Left lung (tissue), 10 donors: ENCODE results near the gene ADAMTS15. TPM values are rescaled to one million over a fixed set of nuclear protein-coding genes. Genes with fewer than 3 reads are reported as not detected.
"Not testable (repeated sequence)": the region's sequence is repeated elsewhere in the genome, so short reads cannot be mapped to it uniquely, and the experiment has no call there.

Experiments used
- ATAC-seq: fragments of 200-7000 bp; cut with Tn5 transposase; one replicate; pipeline ENCODE4 v1.9.1; 2020; ENCODE audit warnings: moderate library complexity
- DNase-seq, 4 donors: peaks; one replicate each; pipeline ENCODE4 v3.0.0-alpha.2; 2013 to 2020
- H3K27ac ChIP-seq, 2 donors: fragments of 200-600 bp; sonication (generic) in 1 of 2; one replicate each; pipeline versions ENCODE4 v1.5.0 to v1.8.0; 2020 to 2021
- H3K27me3 ChIP-seq, 2 donors: fragments of 200-600 bp; sonication (generic) in 1 of 2; one replicate each; pipeline versions ENCODE4 v1.5.0 to v1.8.0; 2020 to 2021
- H3K36me3 ChIP-seq, 2 donors: fragments of 200-600 bp; sonication (generic) in 1 of 2; one replicate each; pipeline versions ENCODE4 v1.5.0 to v1.8.0; 2020 to 2021
- H3K4me1 ChIP-seq, 2 donors: fragments of 200-600 bp; one replicate each; pipeline ENCODE4 v1.8.0; 2021
- H3K4me3 ChIP-seq, 2 donors: fragments of 200-600 bp; sonication (generic) in 1 of 2; one replicate each; pipeline versions ENCODE4 v1.5.0 to v1.8.0; 2020 to 2021; ENCODE audit warnings: mild to moderate bottlenecking in 1 of 2
- H3K9me3 ChIP-seq, 2 donors: fragments of 200-600 bp; sonication (generic) in 1 of 2; one replicate each; pipeline versions ENCODE4 v1.5.0 to v1.8.0; 2020 to 2021
- intact Hi-C, 2 donors: fragments of 100-400 bp; cut with DNase I; formaldehyde crosslinking; loops; one replicate each; pipeline versions ENCODE4 v1.11.2 to v1.14.2; 2022
- polyA plus RNA-seq, 6 donors: library from polyadenylated mRNA; unstranded; fragments of 120-200 nt; gene quantifications; one replicate each; pipeline ENCODE4 v1.2.1, GENCODE V29; 2013; ENCODE audit not compliant: insufficient read length in 6 of 6
- total RNA-seq, 2 donors: library from RNA; stranded (reverse); fragmentation: NEBNext Ultra II Directional; extraction: Animal tissue kit (Norgen Biotek cat#: 25700); gene quantifications; one replicate each; pipeline ENCODE4 v1.2.1, GENCODE V29; 2021
- TF ChIP-seq, protein P1 (sequence below), 2 donors: fragments of 200-600 bp; sonication (generic) in 1 of 2; IDR thresholded peaks; one replicate each; pipeline versions ENCODE4 v1.5.0 to v1.8.0; 2021; ENCODE audit warnings: antibody characterized with exemption in 2 of 2
- donor health status: DM: no; HTN: yes; CAD: no.
- donor health status: DM: no; HTN: no; CAD: no.

Gene ADAMTS15
- total and polyA plus RNA-seq, 8 donors, result 11.8 to 49.6 (median 40.0) TPM

DNA sequence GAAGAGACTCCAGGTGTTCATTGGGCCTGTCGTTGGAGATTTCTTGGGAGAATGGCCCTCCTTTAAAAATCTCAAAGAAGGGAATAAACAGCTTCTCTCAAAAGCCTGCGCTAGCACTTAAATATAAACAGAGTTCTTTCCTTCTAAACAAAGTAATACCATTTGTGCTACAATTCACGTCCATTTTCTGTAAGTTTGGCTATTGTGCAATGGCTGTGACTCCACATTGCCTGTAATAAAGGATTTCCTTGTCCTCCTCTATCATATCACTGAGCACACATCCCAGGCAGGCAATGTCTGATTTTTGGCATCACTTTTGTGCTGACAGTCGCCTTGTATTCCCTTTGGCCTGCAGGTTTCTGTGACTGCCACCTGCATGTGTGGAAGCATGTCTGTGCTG lies 15.1 kb upstream of the ADAMTS15 start:
- TF ChIP-seq, protein P1, sequence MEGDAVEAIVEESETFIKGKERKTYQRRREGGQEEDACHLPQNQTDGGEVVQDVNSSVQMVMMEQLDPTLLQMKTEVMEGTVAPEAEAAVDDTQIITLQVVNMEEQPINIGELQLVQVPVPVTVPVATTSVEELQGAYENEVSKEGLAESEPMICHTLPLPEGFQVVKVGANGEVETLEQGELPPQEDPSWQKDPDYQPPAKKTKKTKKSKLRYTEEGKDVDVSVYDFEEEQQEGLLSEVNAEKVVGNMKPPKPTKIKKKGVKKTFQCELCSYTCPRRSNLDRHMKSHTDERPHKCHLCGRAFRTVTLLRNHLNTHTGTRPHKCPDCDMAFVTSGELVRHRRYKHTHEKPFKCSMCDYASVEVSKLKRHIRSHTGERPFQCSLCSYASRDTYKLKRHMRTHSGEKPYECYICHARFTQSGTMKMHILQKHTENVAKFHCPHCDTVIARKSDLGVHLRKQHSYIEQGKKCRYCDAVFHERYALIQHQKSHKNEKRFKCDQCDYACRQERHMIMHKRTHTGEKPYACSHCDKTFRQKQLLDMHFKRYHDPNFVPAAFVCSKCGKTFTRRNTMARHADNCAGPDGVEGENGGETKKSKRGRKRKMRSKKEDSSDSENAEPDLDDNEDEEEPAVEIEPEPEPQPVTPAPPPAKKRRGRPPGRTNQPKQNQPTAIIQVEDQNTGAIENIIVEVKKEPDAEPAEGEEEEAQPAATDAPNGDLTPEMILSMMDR (IDR thresholded peaks at IDR 0.05), result no peak
- intact Hi-C loops, result loop anchor here in 1 of 2 donors (10.0 kb wide), 1 partner anchor 431 kb away; no protein-coding TSS in a partner anchor
- H3K27ac ChIP-seq, result no peak overlapping the region
- peaks cover 16 to 43% of the 10 kb centered on the region in 2 donors for H3K27me3 ChIP-seq
- DNase-seq (no peak), ATAC-seq (no peak)
- H3K36me3 ChIP-seq, result no peaks in the 10 kb centered on the region
- peaks cover 0 to 4% of the 10 kb centered on the region in 2 donors for H3K4me1 ChIP-seq
- H3K9me3 ChIP-seq, result no peaks in the 10 kb centered on the region
- no peak overlapping the region for H3K4me3 ChIP-seq

DNA sequence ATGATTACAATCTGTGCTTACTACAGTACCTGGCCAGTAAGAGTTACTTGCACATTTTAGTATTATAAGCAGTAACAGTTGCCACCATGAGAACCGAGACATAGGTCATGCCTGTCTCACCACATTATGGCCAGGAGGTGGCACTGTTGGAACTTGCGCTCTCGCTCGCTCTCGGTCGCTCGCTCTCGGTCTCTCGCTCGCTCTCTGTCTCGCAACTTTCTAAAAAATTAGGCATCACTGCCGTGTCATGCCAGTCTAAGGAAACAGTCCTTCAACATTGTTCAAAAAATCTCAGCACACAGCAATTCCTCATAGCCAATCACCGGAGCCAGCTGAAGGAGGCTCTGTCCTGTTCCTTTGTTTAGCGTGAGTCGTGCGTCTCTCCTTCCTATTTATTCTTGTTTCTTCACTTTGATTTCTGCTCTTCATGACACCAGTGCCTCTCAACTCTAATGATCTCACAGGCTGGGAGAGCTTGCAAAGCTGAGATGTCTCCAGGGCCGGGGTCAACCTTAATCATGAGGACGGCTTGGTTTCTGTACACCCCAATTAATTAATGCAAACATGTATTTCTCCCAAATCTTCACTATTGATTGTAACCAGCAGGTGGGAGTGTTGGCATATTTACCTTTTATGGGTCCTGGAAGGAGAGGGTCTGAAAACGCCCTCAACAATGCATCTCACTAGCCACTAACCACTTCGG lies 13.8 kb upstream of the ADAMTS15 start:
- intact Hi-C loops, result loop anchor here in 1 of 2 donors (10.0 kb wide), 1 partner anchor 430 kb away; no protein-coding TSS in a partner anchor

DNA sequence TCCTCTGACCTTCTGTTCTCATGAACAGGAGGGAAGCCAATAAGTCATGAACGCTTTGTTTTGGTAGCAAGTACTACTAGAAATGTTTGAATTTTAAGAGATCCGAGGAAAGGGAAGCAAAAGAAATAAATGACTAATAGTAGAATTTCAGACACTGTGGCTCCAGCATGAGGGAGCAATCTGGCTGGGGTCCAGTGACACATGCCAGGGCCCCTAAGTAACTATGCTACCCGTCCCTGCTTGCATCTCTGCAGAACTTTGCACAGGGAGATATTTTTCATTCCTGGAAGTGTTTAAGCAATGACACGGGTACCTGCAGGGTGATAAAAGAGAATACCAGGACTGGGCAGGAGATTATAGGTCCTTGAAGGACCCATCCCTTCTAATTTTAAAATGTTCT lies 12.8 kb upstream of the ADAMTS15 start:
- no peak for DNase-seq
- Histone ChIP-seq H3K27ac (no peak overlapping the region), H3K36me3 (no peaks in the 10 kb centered on the region), H3K4me3 (no peak overlapping the region), H3K4me1 (no peaks in the 10 kb centered on the region), H3K27me3 (peaks cover 0 to 19% of the 10 kb centered on the region in 2 donors), H3K9me3 (no peaks in the 10 kb centered on the region)
- intact Hi-C loops, result loop anchor here (2.0 to 10.0 kb wide), 2 partner anchors 425 to 429 kb away; no protein-coding TSS in a partner anchor
- TF ChIP-seq, protein P1 (IDR thresholded peaks at IDR 0.05), result no peak
- ATAC-seq, result no peak

More for the DNA sequence above, 13.8 kb upstream of the ADAMTS15 start:
- H3K27me3 ChIP-seq, result peaks cover 7 to 29% of the 10 kb centered on the region in 2 donors
- peak overlapping the region; percentile 35 to 44 for H3K4me3 ChIP-seq
- H3K9me3 ChIP-seq, result no peaks in the 10 kb centered on the region
- TF ChIP-seq, protein P1 (IDR thresholded peaks at IDR 0.05), result peak; percentile 85
- DNase-seq (peak in 3 of 4 donors; percentile 74 to 90 (median 88)), ATAC-seq (peak; percentile 97)
- H3K27ac ChIP-seq, result peak overlapping the region; percentile 31 to 40
- H3K4me1 ChIP-seq, result no peaks in the 10 kb centered on the region
- H3K36me3 ChIP-seq, result no peaks in the 10 kb centered on the region

DNA sequence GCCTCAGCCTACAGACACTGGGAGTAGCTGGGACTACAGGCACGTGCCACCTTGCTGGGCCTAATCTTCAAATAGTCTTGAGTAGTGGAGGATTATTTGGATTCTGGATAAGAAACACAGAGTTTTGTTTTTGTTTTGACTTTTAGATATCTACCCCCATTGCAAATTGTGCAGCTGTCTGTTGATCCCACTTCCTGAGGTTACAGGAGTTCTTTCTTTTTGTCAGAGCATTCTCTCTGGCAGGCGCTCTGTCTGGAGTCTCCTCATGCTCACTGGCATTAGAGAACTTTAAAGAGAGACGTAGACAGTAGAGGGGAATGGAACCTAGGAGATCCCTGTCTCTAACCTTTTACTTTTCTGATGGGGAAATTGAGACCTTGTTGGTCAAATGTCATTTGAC lies 12.3 kb upstream of the ADAMTS15 start:
- no peak overlapping the region for H3K27ac ChIP-seq

DNA sequence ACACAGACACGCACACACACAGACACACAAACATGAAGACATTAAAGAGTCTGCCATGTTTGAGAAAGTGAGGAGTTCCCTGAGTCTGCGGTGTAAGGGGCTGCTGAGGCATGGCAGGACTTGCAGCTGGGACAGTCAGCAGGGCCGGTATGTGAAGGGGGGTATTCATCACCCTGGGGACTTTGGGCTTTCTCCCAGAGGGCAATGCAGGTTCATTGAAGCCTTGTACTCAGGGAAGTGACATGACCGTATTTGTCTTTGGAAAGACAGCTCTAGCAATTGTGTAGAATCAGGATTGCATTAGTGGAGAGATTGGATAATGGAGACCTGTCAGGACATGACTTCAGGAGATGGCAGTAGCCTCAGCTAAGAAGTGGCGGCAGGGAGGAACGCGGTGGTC lies 10.6 kb upstream of the ADAMTS15 start:
- peaks cover 0 to 2% of the 10 kb centered on the region in 2 donors for H3K9me3 ChIP-seq
- TF ChIP-seq, protein P1 (IDR thresholded peaks at IDR 0.05), result no peak
- H3K36me3 ChIP-seq, result no peaks in the 10 kb centered on the region
- H3K27me3 ChIP-seq, result peaks cover 0 to under 1% of the 10 kb centered on the region in 2 donors
- no peak overlapping the region for H3K4me3 ChIP-seq
- intact Hi-C loops, result loop anchor here (2.0 to 10.0 kb wide), 2 partner anchors 423 to 427 kb away; no protein-coding TSS in a partner anchor
- no peak overlapping the region for H3K27ac ChIP-seq
- ATAC-seq (no peak), DNase-seq (no peak)
- no peaks in the 10 kb centered on the region for H3K4me1 ChIP-seq

More for the DNA sequence above, 12.3 kb upstream of the ADAMTS15 start:
- Histone ChIP-seq H3K4me3 (no peak overlapping the region), H3K27me3 (peaks cover 0 to 16% of the 10 kb centered on the region in 2 donors), H3K36me3 (no peaks in the 10 kb centered on the region), H3K4me1 (no peaks in the 10 kb centered on the region), H3K9me3 (peaks cover 0 to 2% of the 10 kb centered on the region in 2 donors)
- intact Hi-C loops, result loop anchor here (2.0 to 10.0 kb wide), 2 partner anchors 425 to 429 kb away; no protein-coding TSS in a partner anchor
- DNase-seq, result no peak
- no peak for ATAC-seq
- TF ChIP-seq, protein P1 (IDR thresholded peaks at IDR 0.05), result no peak

DNA sequence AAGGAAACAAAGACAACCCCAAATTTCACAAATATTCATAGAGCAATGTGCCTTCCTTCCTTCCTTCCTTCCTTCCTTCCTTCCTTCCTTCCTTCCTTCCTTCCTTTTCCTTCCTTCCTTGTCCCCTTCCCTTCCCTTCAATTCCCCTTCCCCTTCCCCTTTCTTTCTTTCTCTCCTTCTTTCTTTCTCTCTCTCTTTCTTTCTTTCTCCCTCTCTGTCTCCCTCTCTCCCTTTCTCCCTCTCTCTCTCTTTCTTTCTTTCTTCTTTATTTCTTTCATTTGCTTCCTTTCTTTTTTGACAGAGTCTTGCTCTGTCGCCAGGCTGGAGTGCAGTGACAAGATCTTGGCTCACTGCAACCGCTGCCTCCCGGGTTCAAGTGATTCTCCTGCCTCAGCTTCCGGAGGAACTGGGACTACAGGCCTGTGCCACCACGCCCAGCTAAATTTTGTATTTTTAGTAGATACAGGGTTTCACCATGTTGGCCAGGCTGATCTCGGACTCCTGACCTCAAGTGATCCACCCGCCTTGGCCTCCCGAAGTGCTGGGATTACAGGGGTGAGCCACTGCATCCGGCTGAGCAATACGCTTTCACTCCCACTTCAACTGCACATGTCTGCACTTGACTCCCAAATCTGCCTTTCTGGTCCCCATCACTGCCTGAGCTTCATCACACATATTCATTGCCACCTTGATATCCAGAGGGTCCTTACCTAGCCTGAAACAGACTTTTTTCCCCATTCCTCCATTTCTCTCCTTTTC lies 9.9 kb upstream of the ADAMTS15 start:
- H3K4me3 ChIP-seq, H3K27me3 ChIP-seq, H3K27ac ChIP-seq, H3K4me1 ChIP-seq, DNase-seq, H3K9me3 ChIP-seq, H3K36me3 ChIP-seq, ATAC-seq: not testable (repeated sequence)
- intact Hi-C loops, result loop anchor here in 1 of 2 donors (10.0 kb wide), 1 partner anchor 426 kb away; no protein-coding TSS in a partner anchor
